Loucy (cell line): ENCODE measurements around the gene PTPN5.

ENCODE experiments used
- H2AFZ ChIP-seq: fragments of 200-600 bp; sonication (generic); 2 replicates; pipeline ENCODE4 v1.6.0; 2016; ENCODE audit warnings: antibody characterized with exemption, mild to moderate bottlenecking, low read length, moderate library complexity
- H3F3A ChIP-seq: fragments of 200-600 bp; 2 replicates; pipeline ENCODE4 v1.6.0; 2016; ENCODE audit warnings: antibody characterized with exemption, low read depth, mild to moderate bottlenecking
- H3K27me3 ChIP-seq: fragments of 200-600 bp; sonication (generic); 2 replicates; pipeline ENCODE4 v1.6.1; 2014; ENCODE audit warnings: low read length, mild to moderate bottlenecking; ENCODE audit not compliant: insufficient read depth, poor library complexity, severe bottlenecking
- H3K36me3 ChIP-seq: fragments of 200-600 bp; sonication (generic); 2 replicates; pipeline ENCODE4 v1.6.1; 2016; ENCODE audit warnings: low read length; ENCODE audit not compliant: insufficient read depth
- H3K4me1 ChIP-seq: fragments of 200-600 bp; sonication (generic); 2 replicates; pipeline ENCODE4 v1.5.1; 2014; ENCODE audit warnings: low read length, mild to moderate bottlenecking; ENCODE audit not compliant: insufficient read depth, poor library complexity, severe bottlenecking
- H3K4me2 ChIP-seq: fragments of 200-600 bp; sonication (generic); 2 replicates; pipeline ENCODE4 v1.6.0; 2014; ENCODE audit warnings: antibody characterized with exemption, low read length, low read depth, mild to moderate bottlenecking; ENCODE audit not compliant: poor library complexity, severe bottlenecking
- H3K4me3 ChIP-seq: fragments of 200-600 bp; sonication (generic); 2 replicates; pipeline ENCODE4 v1.5.1; 2014; ENCODE audit warnings: low read length, mild to moderate bottlenecking, mixed read lengths; ENCODE audit not compliant: poor library complexity, severe bottlenecking
- H3K79me2 ChIP-seq: fragments of 200-600 bp; sonication (generic); 2 replicates; pipeline ENCODE4 v1.6.1; 2014; ENCODE audit warnings: low read length; ENCODE audit not compliant: insufficient read depth
- H3K9ac ChIP-seq: fragments of 200-600 bp; sonication (generic); 2 replicates; pipeline ENCODE4 v1.6.0; 2014; ENCODE audit warnings: mild to moderate bottlenecking, low read depth, low read length, moderate library complexity; ENCODE audit not compliant: poor library complexity, severe bottlenecking
- H3K9me2 ChIP-seq: fragments of 200-600 bp; sonication (generic); replicated peaks from 2 replicates; pipeline ENCODE4 v1.6.1; 2016; ENCODE audit warnings: low read depth, low read length, mixed read lengths
- H3K9me3 ChIP-seq: fragments of 200-600 bp; sonication (generic); 2 replicates; pipeline ENCODE4 v1.6.1; 2014; ENCODE audit warnings: mild to moderate bottlenecking, antibody characterized with exemption, low read length, low read depth; ENCODE audit not compliant: insufficient read depth
- H4K20me1 ChIP-seq: fragments of 200-600 bp; sonication (generic); 2 replicates; pipeline ENCODE4 v1.6.0; 2014; ENCODE audit warnings: antibody characterized with exemption, low read length, mild to moderate bottlenecking; ENCODE audit not compliant: insufficient read depth, poor library complexity, severe bottlenecking
- EZH2phosphoT487 ChIP-seq: fragments of 200-600 bp; IDR thresholded peaks from 2 replicates; pipeline ENCODE4 v1.6.1; 2018; ENCODE audit warnings: antibody characterized with exemption, mild to moderate bottlenecking, moderate library complexity, borderline replicate concordance
- TF ChIP-seq, protein P1 (sequence below): fragments of 200-600 bp; sonication (generic); conservative IDR thresholded peaks from 2 replicates; pipeline ENCODE4 v1.5.1; 2014; ENCODE audit warnings: mild to moderate bottlenecking, antibody characterized with exemption, low read length

PTPN5 gene

GRCh38 chr11:18737642-18738041, 54.0 kb downstream of the PTPN5 start:
- no peak overlapping the region for H2AFZ ChIP-seq
- H3K9me3 ChIP-seq: no peaks in the 10 kb centered on the region
- no peaks in the 10 kb centered on the region for H3K79me2 ChIP-seq
- H3K9me2 ChIP-seq: no peaks in the 10 kb centered on the region
- H4K20me1 ChIP-seq: no peaks in the 10 kb centered on the region
- H3K9ac ChIP-seq: no peak overlapping the region
- H3K4me2 ChIP-seq: no peak overlapping the region
- no peak overlapping the region for H3K4me3 ChIP-seq
- H3F3A ChIP-seq: no peaks in the 10 kb centered on the region
- H3K4me1 ChIP-seq: no peaks in the 10 kb centered on the region
- no peaks in the 10 kb centered on the region for H3K36me3 ChIP-seq
- no peaks in the 10 kb centered on the region for H3K27me3 ChIP-seq
- TF ChIP-seq, protein P1, sequence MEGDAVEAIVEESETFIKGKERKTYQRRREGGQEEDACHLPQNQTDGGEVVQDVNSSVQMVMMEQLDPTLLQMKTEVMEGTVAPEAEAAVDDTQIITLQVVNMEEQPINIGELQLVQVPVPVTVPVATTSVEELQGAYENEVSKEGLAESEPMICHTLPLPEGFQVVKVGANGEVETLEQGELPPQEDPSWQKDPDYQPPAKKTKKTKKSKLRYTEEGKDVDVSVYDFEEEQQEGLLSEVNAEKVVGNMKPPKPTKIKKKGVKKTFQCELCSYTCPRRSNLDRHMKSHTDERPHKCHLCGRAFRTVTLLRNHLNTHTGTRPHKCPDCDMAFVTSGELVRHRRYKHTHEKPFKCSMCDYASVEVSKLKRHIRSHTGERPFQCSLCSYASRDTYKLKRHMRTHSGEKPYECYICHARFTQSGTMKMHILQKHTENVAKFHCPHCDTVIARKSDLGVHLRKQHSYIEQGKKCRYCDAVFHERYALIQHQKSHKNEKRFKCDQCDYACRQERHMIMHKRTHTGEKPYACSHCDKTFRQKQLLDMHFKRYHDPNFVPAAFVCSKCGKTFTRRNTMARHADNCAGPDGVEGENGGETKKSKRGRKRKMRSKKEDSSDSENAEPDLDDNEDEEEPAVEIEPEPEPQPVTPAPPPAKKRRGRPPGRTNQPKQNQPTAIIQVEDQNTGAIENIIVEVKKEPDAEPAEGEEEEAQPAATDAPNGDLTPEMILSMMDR: no peak
- TF ChIP-seq EZH2phosphoT487: no peak

- no peak overlapping the region for H3K4me3 ChIP-seq
- H3K27me3 ChIP-seq: no peaks in the 10 kb centered on the region
- H3K4me2 ChIP-seq: no peak overlapping the region
- H2AFZ ChIP-seq: no peak overlapping the region
- no peaks in the 10 kb centered on the region for H3K9me2 ChIP-seq
- TF ChIP-seq, protein P1: no peak
- TF ChIP-seq EZH2phosphoT487: no peak
- H3F3A ChIP-seq: no peaks in the 10 kb centered on the region
- no peaks in the 10 kb centered on the region for H3K79me2 ChIP-seq
- H3K4me1 ChIP-seq: no peaks in the 10 kb centered on the region
- H3K9ac ChIP-seq: no peak overlapping the region
- H4K20me1 ChIP-seq: no peaks in the 10 kb centered on the region
- H3K36me3 ChIP-seq: no peaks in the 10 kb centered on the region
- no peaks in the 10 kb centered on the region for H3K9me3 ChIP-seq
Observed at GRCh38 chr11:18736590-18737148, 54.9 kb downstream of the PTPN5 start.

DNA sequence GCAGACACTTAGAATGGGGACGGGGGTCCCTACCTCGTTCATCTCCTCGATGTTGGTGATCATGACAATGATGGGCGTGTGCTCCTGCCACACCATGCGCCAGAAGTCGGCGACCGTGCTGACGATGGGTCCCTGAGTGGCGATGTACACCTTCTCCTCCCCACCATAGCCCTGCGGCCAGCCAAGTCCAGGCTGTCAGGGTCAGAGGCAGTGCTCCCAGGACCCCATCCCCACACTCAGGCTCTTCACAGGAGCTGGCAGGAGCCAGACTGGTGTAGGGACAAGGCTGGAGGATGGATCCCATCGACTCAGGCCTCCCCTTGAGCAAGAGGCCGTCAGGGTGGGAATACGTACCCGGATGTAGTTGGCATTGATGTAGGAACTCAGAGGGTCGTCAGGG, 58.4 kb downstream of the PTPN5 start:
- Histone ChIP-seq H2AFZ (no peak overlapping the region), H3K36me3 (no peaks in the 10 kb centered on the region), H3K4me2 (no peak overlapping the region), H3K9ac (no peak overlapping the region), H3K27me3 (no peaks in the 10 kb centered on the region), H3K79me2 (no peaks in the 10 kb centered on the region), H3K4me3 (no peak overlapping the region), H3K4me1 (no peaks in the 10 kb centered on the region), H4K20me1 (no peaks in the 10 kb centered on the region), H3K9me2 (no peaks in the 10 kb centered on the region), H3F3A (no peaks in the 10 kb centered on the region), H3K9me3 (no peaks in the 10 kb centered on the region)
- TF ChIP-seq, protein P1: no peak
- TF ChIP-seq EZH2phosphoT487: no peak
